PC-3 (cell line): ENCODE results near the gene SF3B2.
"Not testable (repeated sequence)": the region's sequence is repeated elsewhere in the genome, so short reads cannot be mapped to it uniquely, and the experiment has no call there.

Source experiments
- EZH2 ChIP-seq: fragments of 300-600 bp; sonication (generic); IDR thresholded peaks from one replicate; pipeline ENCODE4 v1.6.1; 2017; ENCODE audit warnings: antibody characterized with exemption, mild to moderate bottlenecking, low read length; ENCODE audit not compliant: unreplicated experiment
- EZH2phosphoT487 ChIP-seq: fragments of 300-600 bp; sonication (generic); IDR thresholded peaks from 2 replicates; pipeline ENCODE4 v1.6.1; 2018; ENCODE audit warnings: mild to moderate bottlenecking, antibody characterized with exemption, low read length, borderline replicate concordance
- TF ChIP-seq, protein P1 (sequence below): fragments of 300-600 bp; sonication (generic); conservative IDR thresholded peaks from 2 replicates; pipeline ENCODE4 v1.5.1; 2017; ENCODE audit warnings: antibody characterized with exemption, low read depth, mild to moderate bottlenecking, low read length

DNA sequence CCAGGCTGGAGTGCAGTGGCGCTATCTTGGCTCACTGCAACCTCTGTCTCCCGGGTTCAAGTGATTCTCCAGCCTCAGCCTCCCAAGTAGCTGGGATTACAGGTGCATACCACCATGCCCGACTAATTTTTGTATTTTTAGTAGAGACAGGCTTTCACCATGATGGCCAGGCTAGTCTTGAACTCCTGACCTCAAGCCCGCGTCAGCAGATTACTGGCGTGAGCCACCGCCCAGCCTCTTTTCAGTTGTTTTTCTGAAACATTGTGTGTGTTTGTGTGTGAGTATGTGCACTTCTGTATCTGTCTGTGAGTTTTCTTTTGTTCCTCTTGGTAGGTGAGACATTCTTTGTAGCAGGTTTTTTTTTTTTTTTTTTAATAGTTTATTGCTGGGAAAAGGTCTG, 26.8 kb downstream of the SF3B2 start:
- TF ChIP-seq, protein P1, sequence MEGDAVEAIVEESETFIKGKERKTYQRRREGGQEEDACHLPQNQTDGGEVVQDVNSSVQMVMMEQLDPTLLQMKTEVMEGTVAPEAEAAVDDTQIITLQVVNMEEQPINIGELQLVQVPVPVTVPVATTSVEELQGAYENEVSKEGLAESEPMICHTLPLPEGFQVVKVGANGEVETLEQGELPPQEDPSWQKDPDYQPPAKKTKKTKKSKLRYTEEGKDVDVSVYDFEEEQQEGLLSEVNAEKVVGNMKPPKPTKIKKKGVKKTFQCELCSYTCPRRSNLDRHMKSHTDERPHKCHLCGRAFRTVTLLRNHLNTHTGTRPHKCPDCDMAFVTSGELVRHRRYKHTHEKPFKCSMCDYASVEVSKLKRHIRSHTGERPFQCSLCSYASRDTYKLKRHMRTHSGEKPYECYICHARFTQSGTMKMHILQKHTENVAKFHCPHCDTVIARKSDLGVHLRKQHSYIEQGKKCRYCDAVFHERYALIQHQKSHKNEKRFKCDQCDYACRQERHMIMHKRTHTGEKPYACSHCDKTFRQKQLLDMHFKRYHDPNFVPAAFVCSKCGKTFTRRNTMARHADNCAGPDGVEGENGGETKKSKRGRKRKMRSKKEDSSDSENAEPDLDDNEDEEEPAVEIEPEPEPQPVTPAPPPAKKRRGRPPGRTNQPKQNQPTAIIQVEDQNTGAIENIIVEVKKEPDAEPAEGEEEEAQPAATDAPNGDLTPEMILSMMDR = not testable (repeated sequence)
- not testable (repeated sequence) for TF ChIP-seq EZH2, EZH2phosphoT487
